Astrocyte (in vitro differentiated cells and primary cell): ENCODE measurements around the gene HSPA9. TPM values are rescaled to one million over a fixed set of nuclear protein-coding genes. Genes with fewer than 3 reads are reported as not detected.
A peak's percentile ranks its signal among the peaks of the same experiment; 100 is the strongest.

ENCODE experiments used
- DNase-seq: peaks from one replicate; pipeline ENCODE4 v3.0.0-alpha.2; 2010; ENCODE audit warnings: low read depth
- FAIRE-seq: peaks from 2 replicates; lab custom pipeline; 2011; peaks lifted over from hg19 to GRCh38; lab: Jason Lieb, UNC
- H2AFZ ChIP-seq: 2 replicates; pipeline ENCODE4 v1.6.0; 2012; ENCODE audit warnings: low read depth, low read length, inconsistent platforms
- H3K27ac ChIP-seq: 2 replicates; pipeline ENCODE4 v1.5.1; 2011; ENCODE audit warnings: low read depth, low read length, inconsistent platforms
- H3K27me3 ChIP-seq: 2 replicates; pipeline ENCODE4 v1.6.0; 2011; ENCODE audit warnings: low read length, inconsistent platforms; ENCODE audit not compliant: insufficient read depth
- H3K36me3 ChIP-seq: 2 replicates; pipeline ENCODE4 v1.5.1; 2011; ENCODE audit warnings: low read length, inconsistent platforms; ENCODE audit not compliant: insufficient read depth
- H3K4me1 ChIP-seq: 2 replicates; pipeline ENCODE4 v1.5.1; 2011; ENCODE audit warnings: low read length, inconsistent platforms; ENCODE audit not compliant: insufficient read depth
- H3K4me2 ChIP-seq: 2 replicates; pipeline ENCODE4 v1.6.0; 2012; ENCODE audit warnings: low read length, inconsistent platforms
- H3K4me3 ChIP-seq: 2 replicates; pipeline ENCODE4 v1.5.1; 2011; ENCODE audit warnings: low read depth, mild to moderate bottlenecking, low read length, inconsistent platforms; ENCODE audit not compliant: insufficient read depth
- H3K79me2 ChIP-seq: 2 replicates; pipeline ENCODE4 v1.6.0; 2012; ENCODE audit warnings: mild to moderate bottlenecking, low read length, inconsistent platforms; ENCODE audit not compliant: insufficient read depth
- H3K9ac ChIP-seq: 2 replicates; pipeline ENCODE4 v1.6.0; 2012; ENCODE audit warnings: mild to moderate bottlenecking, low read length, inconsistent platforms
- H3K9me3 ChIP-seq: 2 replicates; pipeline ENCODE4 v1.5.1; 2012; ENCODE audit warnings: low read depth, mild to moderate bottlenecking, low read length, inconsistent platforms; ENCODE audit not compliant: insufficient read depth
- H4K20me1 ChIP-seq: 2 replicates; pipeline ENCODE4 v1.6.0; 2012; ENCODE audit warnings: low read length, inconsistent platforms; ENCODE audit not compliant: insufficient read depth
- H3K27ac Mint-ChIP-seq: one replicate; pipeline ENCODE4 v1.8.0; 2021; ENCODE audit warnings: mild to moderate bottlenecking, mixed read lengths; ENCODE audit not compliant: unreplicated experiment
- H3K27me3 Mint-ChIP-seq: one replicate; pipeline ENCODE4 v1.8.0; 2021; ENCODE audit warnings: low read depth, mixed read lengths; ENCODE audit not compliant: unreplicated experiment
- H3K36me3 Mint-ChIP-seq: one replicate; pipeline ENCODE4 v1.8.0; 2021; ENCODE audit warnings: low read depth, mixed read lengths; ENCODE audit not compliant: unreplicated experiment
- H3K4me1 Mint-ChIP-seq: one replicate; pipeline ENCODE4 v1.8.0; 2021; ENCODE audit warnings: low read depth, mixed read lengths; ENCODE audit not compliant: unreplicated experiment
- H3K4me3 Mint-ChIP-seq: one replicate; pipeline ENCODE4 v1.8.0; 2021; ENCODE audit warnings: mild to moderate bottlenecking, moderate library complexity, mixed read lengths; ENCODE audit not compliant: unreplicated experiment
- H3K9me3 Mint-ChIP-seq: one replicate; pipeline ENCODE4 v1.8.0; 2021; ENCODE audit warnings: mild to moderate bottlenecking, mixed read lengths; ENCODE audit not compliant: unreplicated experiment
- EZH2 ChIP-seq: IDR thresholded peaks from 2 replicates; pipeline ENCODE4 v1.6.1; 2012; ENCODE audit warnings: mild to moderate bottlenecking, low read length, inconsistent platforms; ENCODE audit not compliant: insufficient read depth
- total RNA-seq: library from RNA; stranded (reverse); gene quantifications from 2 replicates; pipeline ENCODE4 v1.2.1, GENCODE V29; 2021
- TF ChIP-seq, protein P1 (sequence below): IDR thresholded peaks from 2 replicates; pipeline ENCODE4 v1.5.1; 2011; ENCODE audit warnings: low read depth, mild to moderate bottlenecking, inconsistent platforms, low read length, moderate library complexity; ENCODE audit not compliant: insufficient read depth

Gene HSPA9
- total RNA-seq, 1 donor from 2014 or later = 266 TPM

DNA sequence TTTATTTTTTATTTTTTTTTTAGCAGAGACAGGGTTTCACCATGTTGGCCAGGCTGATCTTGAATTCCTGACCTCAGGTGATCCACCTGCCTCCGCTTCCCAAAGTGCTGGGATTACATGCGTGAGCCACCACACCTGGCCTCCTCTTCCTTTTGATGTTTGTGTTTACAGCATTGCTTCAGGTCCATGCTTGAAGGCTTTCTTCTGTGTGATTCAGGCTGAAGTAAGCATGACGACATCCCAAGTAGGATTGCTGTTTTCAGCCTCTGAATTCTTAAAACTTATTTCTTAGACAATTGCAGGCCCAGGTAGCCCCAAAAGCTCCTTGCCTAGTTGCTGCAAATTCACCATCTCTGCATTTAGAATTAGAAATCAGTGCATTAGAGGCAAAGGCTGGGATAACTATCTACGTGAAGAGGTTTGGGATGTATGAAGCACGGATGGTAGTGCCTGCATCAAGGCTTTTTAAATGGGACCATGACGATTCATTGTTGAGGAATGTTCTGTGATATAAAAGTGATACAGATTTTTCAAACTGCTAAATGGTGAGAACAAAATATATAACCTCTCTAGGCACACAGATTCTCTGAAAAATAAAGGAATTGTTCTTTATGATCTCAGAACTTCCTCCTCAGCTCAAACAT lies 29.2 kb downstream of the HSPA9 start:
- peaks cover 1% of the 10 kb centered on the region for H3K36me3 Mint-ChIP-seq
- Histone ChIP-seq H3K27ac (peak overlapping the region; percentile 0), H2AFZ (no peak overlapping the region), H3K36me3 (no peaks in the 10 kb centered on the region), H3K27me3 (no peaks in the 10 kb centered on the region), H3K79me2 (peaks cover 84% of the 10 kb centered on the region), H3K9ac (peak overlapping the region; percentile 19), H4K20me1 (peaks cover 38% of the 10 kb centered on the region), H3K9me3 (no peaks in the 10 kb centered on the region), H3K4me1 (peaks cover 19% of the 10 kb centered on the region), H3K4me3 (no peak overlapping the region), H3K4me2 (peak overlapping the region; percentile 44)
- H3K4me1 Mint-ChIP-seq = peaks cover 26% of the 10 kb centered on the region
- H3K27ac Mint-ChIP-seq = no peak overlapping the region
- no peak for TF ChIP-seq EZH2
- TF ChIP-seq, protein P1, sequence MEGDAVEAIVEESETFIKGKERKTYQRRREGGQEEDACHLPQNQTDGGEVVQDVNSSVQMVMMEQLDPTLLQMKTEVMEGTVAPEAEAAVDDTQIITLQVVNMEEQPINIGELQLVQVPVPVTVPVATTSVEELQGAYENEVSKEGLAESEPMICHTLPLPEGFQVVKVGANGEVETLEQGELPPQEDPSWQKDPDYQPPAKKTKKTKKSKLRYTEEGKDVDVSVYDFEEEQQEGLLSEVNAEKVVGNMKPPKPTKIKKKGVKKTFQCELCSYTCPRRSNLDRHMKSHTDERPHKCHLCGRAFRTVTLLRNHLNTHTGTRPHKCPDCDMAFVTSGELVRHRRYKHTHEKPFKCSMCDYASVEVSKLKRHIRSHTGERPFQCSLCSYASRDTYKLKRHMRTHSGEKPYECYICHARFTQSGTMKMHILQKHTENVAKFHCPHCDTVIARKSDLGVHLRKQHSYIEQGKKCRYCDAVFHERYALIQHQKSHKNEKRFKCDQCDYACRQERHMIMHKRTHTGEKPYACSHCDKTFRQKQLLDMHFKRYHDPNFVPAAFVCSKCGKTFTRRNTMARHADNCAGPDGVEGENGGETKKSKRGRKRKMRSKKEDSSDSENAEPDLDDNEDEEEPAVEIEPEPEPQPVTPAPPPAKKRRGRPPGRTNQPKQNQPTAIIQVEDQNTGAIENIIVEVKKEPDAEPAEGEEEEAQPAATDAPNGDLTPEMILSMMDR = no peak
- no peak for FAIRE-seq
- no peak for DNase-seq
- no peaks in the 10 kb centered on the region for H3K27me3 Mint-ChIP-seq
- H3K4me3 Mint-ChIP-seq = peak overlapping the region; percentile 47
- no peaks in the 10 kb centered on the region for H3K9me3 Mint-ChIP-seq

DNA sequence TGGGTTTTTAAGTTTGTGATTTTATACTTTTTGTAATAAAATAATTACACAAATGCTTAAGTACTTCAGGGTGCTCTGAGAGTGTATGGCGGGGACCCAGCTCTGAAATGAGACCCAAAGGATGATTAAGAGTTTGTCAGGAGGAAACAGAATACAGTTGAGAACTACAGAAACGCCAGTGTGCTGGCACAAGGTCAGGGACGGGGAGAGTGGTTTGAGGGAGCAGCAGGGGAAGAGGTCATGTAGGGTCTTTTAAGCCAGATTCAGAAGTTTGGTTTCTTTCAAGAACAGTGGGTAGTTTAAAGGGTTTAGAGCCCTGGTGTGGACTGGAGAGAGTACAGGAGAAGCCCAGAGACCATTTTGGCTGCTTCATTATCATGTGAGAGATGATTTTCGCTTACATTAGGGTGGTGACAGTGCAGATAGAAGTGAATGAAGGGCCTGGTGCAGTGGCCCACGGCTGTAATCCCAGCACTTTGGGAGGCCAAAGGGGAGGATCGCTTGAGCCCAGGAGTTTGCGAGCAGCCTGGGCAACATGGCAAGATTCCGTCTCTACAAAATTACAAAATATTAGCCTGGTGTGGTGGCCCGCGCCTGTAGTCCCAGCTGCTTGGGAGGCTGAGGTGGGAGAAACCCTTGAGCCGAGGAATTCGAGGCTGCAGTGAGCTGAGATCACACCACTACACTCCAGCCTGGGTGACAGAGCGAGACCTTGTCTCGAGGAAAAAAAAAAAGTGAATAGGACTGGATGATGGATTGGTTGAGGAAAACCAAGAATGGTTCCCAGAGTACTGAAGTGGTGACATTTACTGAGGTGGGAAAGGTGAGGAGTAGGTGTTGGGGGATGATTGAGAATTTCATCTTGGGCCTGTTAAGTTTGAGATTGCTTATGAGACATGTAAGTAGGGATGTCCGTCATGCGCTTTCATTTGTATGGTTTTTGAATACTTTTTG lies 30.7 kb downstream of the HSPA9 start:
- H3K27me3 ChIP-seq = no peaks in the 10 kb centered on the region
- no peak overlapping the region for H2AFZ ChIP-seq
- peak overlapping the region; percentile 90 for H3K4me2 ChIP-seq
- Mint-ChIP-seq H3K36me3 (peaks cover 1% of the 10 kb centered on the region), H3K27me3 (no peaks in the 10 kb centered on the region), H3K4me1 (peaks cover 39% of the 10 kb centered on the region), H3K27ac (peak overlapping the region; percentile 100), H3K9me3 (no peaks in the 10 kb centered on the region), H3K4me3 (peak overlapping the region; percentile 100)
- peaks cover 53% of the 10 kb centered on the region for H4K20me1 ChIP-seq
- no peaks in the 10 kb centered on the region for H3K9me3 ChIP-seq
- H3K9ac ChIP-seq = peak overlapping the region; percentile 98
- DNase-seq (no peak), FAIRE-seq (no peak)
- no peaks in the 10 kb centered on the region for H3K36me3 ChIP-seq
- H3K4me1 ChIP-seq = peaks cover 22% of the 10 kb centered on the region
- peak overlapping the region; percentile 91 for H3K4me3 ChIP-seq
- TF ChIP-seq, protein P1 = no peak
- no peak for TF ChIP-seq EZH2
- H3K27ac ChIP-seq = peak overlapping the region; percentile 100
- H3K79me2 ChIP-seq = peaks cover 97% of the 10 kb centered on the region
